A549 treated with CpdA at 1 μM for 4 hours (cell line): ENCODE measurements around the gene RTP2. TPM values are rescaled to one million over a fixed set of nuclear protein-coding genes. Genes with fewer than 3 reads are reported as not detected.

Source experiments
- total RNA-seq: library from RNA; stranded (reverse); fragments of 200-300 nt; extraction: Qiagen RNA extraction; gene quantifications from 5 replicates; pipeline ENCODE4 v1.2.3, GENCODE V29; 2022; ENCODE audit warnings: low read depth

Gene RTP2, protein sequence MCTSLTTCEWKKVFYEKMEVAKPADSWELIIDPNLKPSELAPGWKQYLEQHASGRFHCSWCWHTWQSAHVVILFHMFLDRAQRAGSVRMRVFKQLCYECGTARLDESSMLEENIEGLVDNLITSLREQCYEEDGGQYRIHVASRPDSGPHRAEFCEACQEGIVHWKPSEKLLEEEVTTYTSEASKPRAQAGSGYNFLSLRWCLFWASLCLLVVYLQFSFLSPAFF
- not detected in 5 replicates for total RNA-seq

DNA sequence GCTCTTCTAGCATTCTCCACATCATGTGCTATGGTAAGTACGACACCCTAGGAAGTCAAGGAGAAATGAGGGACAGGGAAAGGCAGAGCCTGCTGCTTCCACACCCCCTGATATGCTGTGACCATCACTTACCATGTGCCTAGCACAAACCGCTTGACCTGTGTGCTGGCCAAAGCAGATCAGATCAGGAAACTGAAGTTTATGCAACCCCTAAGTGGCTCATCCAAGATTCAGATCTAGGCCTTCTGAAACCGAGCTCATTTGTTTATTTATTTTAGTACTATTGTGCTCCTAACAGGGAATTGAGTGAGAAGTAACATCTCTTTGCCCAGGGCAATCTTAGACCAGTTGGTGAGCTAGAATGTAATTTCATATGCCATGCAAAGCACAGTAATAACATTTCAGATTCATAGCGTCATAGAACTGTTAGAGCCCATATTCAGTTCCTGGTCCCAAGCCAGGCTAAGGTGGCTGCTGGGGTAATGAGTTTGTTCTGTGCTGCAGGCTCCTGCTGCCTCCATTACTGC lies at the start of gene RTP2:
Gene RTP2 (minus strand): TSS at position 51 of the 527 bp plus-strand sequence. CDS start 429 bp downstream, outside the sequence.

DNA sequence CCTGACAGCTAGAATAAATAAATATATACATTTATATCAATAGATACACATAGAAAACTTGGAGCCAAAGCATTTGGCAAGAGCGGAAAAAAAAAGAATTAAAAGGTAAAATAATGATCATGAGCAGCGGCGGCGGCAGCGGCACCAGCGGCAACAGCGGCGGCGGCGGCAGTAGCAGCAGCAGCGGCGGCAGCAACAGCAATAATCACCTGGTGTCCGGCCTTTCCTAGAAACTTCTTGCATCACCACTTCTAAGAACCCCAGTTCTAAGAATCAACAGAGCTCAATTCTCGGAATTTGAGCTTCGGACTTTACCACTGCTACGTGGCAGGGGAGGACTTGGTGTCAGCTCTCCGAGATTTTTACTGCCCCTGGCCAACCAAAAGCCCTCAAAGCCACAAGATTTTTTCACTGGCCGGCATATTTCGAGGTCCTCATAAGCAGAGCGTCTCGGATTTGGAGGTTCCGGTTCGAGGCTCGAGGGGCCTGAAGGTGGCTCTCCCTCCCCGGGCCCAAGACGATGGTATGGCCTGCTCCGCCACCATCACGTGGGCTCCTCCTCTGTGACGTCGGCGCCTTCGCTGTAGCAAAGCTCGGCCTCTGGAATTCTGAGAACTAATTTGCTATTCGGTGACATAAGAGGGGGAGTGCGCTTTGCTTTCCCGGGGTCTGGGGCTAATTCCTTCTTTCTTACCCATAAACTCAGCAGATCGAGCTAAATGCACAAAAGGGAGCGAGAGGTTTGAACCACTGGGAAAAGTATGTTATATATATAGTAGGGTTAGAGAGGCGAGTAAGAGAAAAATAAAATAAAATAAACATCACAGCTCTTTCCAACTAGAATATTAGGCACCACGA lies 43.1 kb upstream of the RTP2 start, which contains the start of gene BCL6:
Gene BCL6 (minus strand): TSS at position 268 of the 858 bp plus-strand sequence. CDS start 11,775 bp downstream, outside the sequence.

DNA sequence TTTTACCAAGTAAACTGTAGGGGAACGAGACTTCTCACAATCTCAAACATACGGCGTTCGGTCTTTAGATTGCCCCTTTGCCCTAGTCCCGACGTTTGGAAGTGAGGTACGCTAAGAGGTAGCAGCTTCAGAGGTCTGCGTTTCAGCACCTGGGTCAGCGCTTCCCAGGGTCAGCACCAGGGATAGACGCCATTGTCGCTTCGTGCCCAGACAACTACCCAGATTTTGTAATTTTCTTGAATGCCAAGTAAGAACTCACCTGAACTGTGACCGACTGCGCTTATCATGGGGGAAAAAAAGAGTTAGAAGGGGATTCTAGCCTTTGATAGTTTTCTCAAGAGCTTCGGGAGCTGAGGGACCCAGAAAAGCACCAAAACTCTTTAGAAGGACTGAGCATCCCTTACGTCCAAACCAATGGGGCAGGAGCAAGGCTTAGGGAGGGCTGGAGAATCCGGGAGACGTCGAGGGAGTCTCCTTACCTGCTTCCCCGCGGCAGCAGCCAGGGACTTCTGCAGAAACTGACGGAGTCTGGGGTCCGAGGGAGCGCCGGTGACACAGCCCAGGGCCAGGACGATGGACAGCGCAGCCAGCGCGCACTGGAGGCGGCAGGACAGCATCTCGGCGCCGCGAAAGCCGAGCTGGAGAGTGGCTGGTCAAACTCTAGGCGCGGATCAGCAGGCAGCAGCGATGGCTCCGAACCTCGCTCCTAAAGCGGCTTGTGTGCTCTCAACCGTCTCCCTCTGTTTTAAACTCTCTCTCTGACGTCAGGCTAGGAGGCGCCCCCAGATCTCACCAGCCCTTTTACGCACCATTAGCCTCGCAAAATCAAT lies 32.5 kb downstream of the RTP2 start, which contains the start of gene SST:
Gene SST (minus strand): TSS at position 720 of the 830 bp plus-strand sequence. CDS start 103 bp downstream, at position 617.

Other genes starting within 250 kb of the RTP2 start
- not detected in 5 replicates for gene SST, start 32.2 kb downstream of the RTP2 start, total RNA-seq
- gene BCL6, start 42.9 kb upstream of the RTP2 start, total RNA-seq = 4.6 to 8.2 TPM (median 7.4 TPM) in 5 replicates